Activated T-helper 1 cell treated with anti-CD3 and anti-CD28 coated beads, Interleukin-2, amount 50 U/mL, for 16 hours (primary cell): ENCODE measurements around the gene ZNF174.
A peak's percentile ranks its signal among the peaks of the same experiment; 100 is the strongest.

Source experiments
- DNase-seq, 2 donors: peaks; one replicate each; pipeline ENCODE4 v3.0.0-alpha.2; 2020; ENCODE audit warnings: low read depth in 1 of 2, low spot score in 1 of 2

Gene ZNF174

GRCh38 chr16:3443108-3444031, 42.4 kb downstream of the ZNF174 start, which contains the start of the genes NAA60 and ZNF597:
Gene NAA60 (plus strand): TSS chr16:3443680. CDS start chr16:3476228, 32,548 bp downstream.
Gene ZNF597 (minus strand): TSS chr16:3443504. CDS start chr16:3443153, 351 bp downstream.
- DNase-seq: peak; percentile 49 to 64

GRCh38 chr16:3444032-3444388, 43.0 kb downstream of the ZNF174 start:
- DNase-seq: no peak

GRCh38 chr16:3454093-3454492, 53.1 kb downstream of the ZNF174 start:
- DNase-seq: no peak

GRCh38 chr16:3454631-3455147, 53.7 kb downstream of the ZNF174 start:
- DNase-seq: no peak

GRCh38 chr16:3457434-3458252, 56.6 kb downstream of the ZNF174 start:
- peak; percentile 79 to 83 for DNase-seq

- no peak for DNase-seq
Measured at GRCh38 chr16:3458278-3458851, 57.4 kb downstream of the ZNF174 start.

- no peak for DNase-seq
Measured at GRCh38 chr16:3458852-3459361, 57.9 kb downstream of the ZNF174 start.
